Erythroblast (primary cell): Measurements from ENCODE around the gene MED27.

Experiments
- GATA1 ChIP-seq: IDR thresholded peaks from 2 replicates; pipeline ENCODE4 v1.6.1; 2011; ENCODE audit warnings: low read depth, mild to moderate bottlenecking, control low read depth, low read length, moderate library complexity
- POLR2A ChIP-seq: IDR thresholded peaks from 2 replicates; pipeline ENCODE4 v1.6.1; 2011; ENCODE audit warnings: mild to moderate bottlenecking, low read length

DNA sequence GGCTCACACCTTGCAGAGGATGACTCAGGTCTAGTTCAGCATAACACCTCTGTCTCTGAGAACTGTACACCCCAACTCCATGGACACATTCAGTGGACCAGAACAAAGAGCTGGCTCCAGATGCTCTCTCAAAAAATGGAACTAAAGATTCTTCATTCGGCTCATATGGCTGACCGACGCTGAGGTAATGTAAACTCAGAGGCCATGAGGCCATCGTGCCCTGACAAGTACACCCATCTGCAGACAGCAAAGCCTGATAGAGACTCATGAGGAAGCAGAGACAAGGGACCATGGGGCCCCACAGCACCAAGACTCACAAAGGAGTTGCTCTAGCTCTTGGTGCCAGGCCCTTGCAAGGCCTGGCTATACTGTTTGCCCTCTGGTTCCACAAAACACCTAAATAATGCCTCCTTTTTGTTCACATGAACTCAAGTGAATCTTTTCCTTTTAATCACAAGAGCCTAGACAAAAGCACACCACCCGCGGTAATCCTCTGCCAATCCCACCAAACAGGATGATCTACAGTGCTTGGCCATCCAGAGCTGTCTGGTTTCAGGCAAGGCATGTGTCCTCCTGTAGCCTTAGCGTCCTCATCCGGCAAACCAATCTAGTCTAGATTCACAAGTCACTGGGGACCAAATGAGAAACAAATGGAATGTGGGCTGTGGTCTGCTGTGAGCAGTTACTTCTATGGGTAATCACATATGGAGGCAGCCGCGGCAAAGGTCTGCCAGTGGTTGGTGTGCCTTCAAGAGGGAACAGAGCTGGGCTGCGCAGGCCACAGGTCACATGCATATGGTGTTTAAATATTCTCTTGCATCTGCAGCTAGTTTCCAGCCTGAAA, 22.7 kb downstream of the MED27 start:
- TF ChIP-seq POLR2A (no peak), GATA1 (no peak)
